Activated CD8-positive, alpha-beta memory T cell treated with anti-CD3 and anti-CD28 coated beads for 48 hours (primary cell): Measurements from ENCODE around the gene BEX3.
"Not testable (repeated sequence)": the region's sequence is repeated elsewhere in the genome, so short reads cannot be mapped to it uniquely, and the experiment has no call there.

Source experiments
- DNase-seq, 3 experiments: peaks; one replicate each; pipeline ENCODE4 v3.0.0-alpha.2; 2020; ENCODE audit warnings: low read depth in 2 of 3, low spot score in 2 of 3

The BEX3 gene

GRCh38 chrX:103376118-103376978 lies at the start of gene BEX3:
Gene BEX3, plus strand, starts transcription at chrX:103376538. Its CDS starts 984 bp downstream, at chrX:103377522.
- no peak for DNase-seq

GRCh38 chrX:103329991-103330390 lies 46.3 kb upstream of the BEX3 start, which contains the start of gene TCEAL7:
Gene TCEAL7, plus strand, starts transcription at chrX:103330239. Its CDS starts 1,165 bp downstream, at chrX:103331404.
- no peak for DNase-seq

GRCh38 chrX:103330681-103331288 lies 45.6 kb upstream of the BEX3 start:
- no peak for DNase-seq

GRCh38 chrX:103338663-103339062 lies 37.7 kb upstream of the BEX3 start:
- DNase-seq: no peak

GRCh38 chrX:103343105-103343504 lies 33.2 kb upstream of the BEX3 start:
- DNase-seq: no peak

GRCh38 chrX:103344606-103345005 lies 31.7 kb upstream of the BEX3 start:
- no peak for DNase-seq

- DNase-seq: no peak
Observed at GRCh38 chrX:103347682-103348397, 28.5 kb upstream of the BEX3 start.

GRCh38 chrX:103356130-103356798 lies 20.1 kb upstream of the BEX3 start, which contains the start of gene TCEAL9:
Gene TCEAL9, plus strand, starts transcription at chrX:103356506. Its CDS starts 1,179 bp downstream, at chrX:103357685.
- no peak for DNase-seq

GRCh38 chrX:103356858-103357257 lies 19.5 kb upstream of the BEX3 start:
- no peak for DNase-seq

GRCh38 chrX:103357871-103358270 lies 18.5 kb upstream of the BEX3 start:
- no peak for DNase-seq

- DNase-seq: not testable (repeated sequence)
Observed at GRCh38 chrX:103359605-103360004, 16.7 kb upstream of the BEX3 start.

- no peak for DNase-seq
Observed at GRCh38 chrX:103360092-103360491, 16.2 kb upstream of the BEX3 start.

GRCh38 chrX:103360916-103361315 lies 15.4 kb upstream of the BEX3 start:
- no peak for DNase-seq

- DNase-seq: no peak
Observed at GRCh38 chrX:103361798-103362197, 14.5 kb upstream of the BEX3 start.

- no peak for DNase-seq
Observed at GRCh38 chrX:103362474-103362873, 13.9 kb upstream of the BEX3 start.

- no peak for DNase-seq
Observed at GRCh38 chrX:103363046-103363445, 13.3 kb upstream of the BEX3 start.

GRCh38 chrX:103367502-103367901 lies 8.8 kb upstream of the BEX3 start:
- no peak for DNase-seq

GRCh38 chrX:103369479-103369878 lies 6.9 kb upstream of the BEX3 start:
- DNase-seq: no peak

- no peak for DNase-seq
Observed at GRCh38 chrX:103372886-103373285, 3.5 kb upstream of the BEX3 start.

- DNase-seq: no peak
Observed at GRCh38 chrX:103373581-103373980, 2.8 kb upstream of the BEX3 start.

GRCh38 chrX:103376979-103377324 lies 614 bp downstream of the BEX3 start:
- DNase-seq: no peak
